HepG2 (cell line): ENCODE results near the gene FFAR2. TPM values are rescaled to one million over a fixed set of nuclear protein-coding genes. Genes with fewer than 3 reads are reported as not detected.

ENCODE experiments used
- ARHGAP35 ChIP-seq: sonication (generic); formaldehyde crosslinking; IDR thresholded peaks from 2 replicates; pipeline ENCODE4 v1.9.0; 2022; ENCODE audit warnings: mild to moderate bottlenecking, inconsistent platforms, moderate library complexity, missing genetic modification reagents, borderline replicate concordance
- CHD2 ChIP-seq: IDR thresholded peaks from 2 replicates; pipeline ENCODE4 v1.6.1; 2011; ENCODE audit warnings: low read depth, low read length, improper control_type of control experiment
- FOXP1 ChIP-seq, 2 experiments: fragments of 450-650 bp in 1 of 2; IDR thresholded peaks; 2 replicates each; pipeline ENCODE4 v1.6.1; 2017 to 2018; ENCODE audit warnings: antibody characterized with exemption in 1 of 2
- HDAC1 ChIP-seq: sonication (generic); formaldehyde crosslinking; IDR thresholded peaks from 2 replicates; pipeline ENCODE4 v1.5.1; 2020; ENCODE audit warnings: mild to moderate bottlenecking, missing genetic modification reagents
- IKZF4 ChIP-seq: sonication (generic); formaldehyde crosslinking; IDR thresholded peaks from 2 replicates; pipeline ENCODE4 v1.5.1; 2020; ENCODE audit warnings: borderline replicate concordance, mild to moderate bottlenecking, low read depth, missing genetic modification reagents; ENCODE audit errors: not compliant biosample characterization
- MTF1 ChIP-seq: sonication (generic); formaldehyde crosslinking; IDR thresholded peaks from 2 replicates; pipeline ENCODE4 v1.5.0; 2020; ENCODE audit warnings: missing genetic modification reagents
- NCOR1 ChIP-seq: fragments of 200-600 bp; sonication (generic); IDR thresholded peaks from 2 replicates; pipeline ENCODE4 v1.7.0; 2017; ENCODE audit warnings: antibody characterized with exemption, low read length, borderline replicate concordance
- RORA ChIP-seq: sonication (generic); formaldehyde crosslinking; IDR thresholded peaks from 2 replicates; pipeline ENCODE4 v1.5.0; 2020; ENCODE audit warnings: mild to moderate bottlenecking, missing genetic modification reagents, moderate library complexity
- SOX6 ChIP-seq, 2 experiments: fragments of 450-650 bp in 1 of 2; sonication (generic) in 1 of 2; formaldehyde crosslinking in 1 of 2; IDR thresholded peaks; 2 replicates each; pipeline versions ENCODE4 v1.4.0 to v1.6.1; 2017 to 2020; ENCODE audit warnings: antibody characterized with exemption in 1 of 2, mild to moderate bottlenecking in 1 of 2, missing genetic modification reagents in 1 of 2
- SP5 ChIP-seq: IDR thresholded peaks from 2 replicates; pipeline ENCODE4 v1.6.1; 2016; ENCODE audit warnings: low read depth, borderline replicate concordance
- ZC3H4 ChIP-seq: sonication (generic); formaldehyde crosslinking; IDR thresholded peaks from 2 replicates; pipeline ENCODE4 v1.4.0; 2020; ENCODE audit warnings: missing genetic modification reagents, borderline replicate concordance
- ZNF431 ChIP-seq: sonication (generic); formaldehyde crosslinking; IDR thresholded peaks from 2 replicates; pipeline ENCODE4 v1.9.0; 2022; ENCODE audit warnings: missing genetic modification reagents, low read depth, mild to moderate bottlenecking, borderline replicate concordance
- ZNF788 ChIP-seq: sonication (generic); formaldehyde crosslinking; IDR thresholded peaks from 2 replicates; pipeline ENCODE4 v1.5.0; 2020; ENCODE audit warnings: mild to moderate bottlenecking, missing genetic modification reagents, borderline replicate concordance
- polyA plus RNA-seq, 8 experiments: library from polyadenylated mRNA; depleted of rRNA in 3 of 8; stranded (reverse) in 7 of 8; unstranded in 1 of 8; fragments of >200 nt; fragmentation: Illumina TruSeq in 4 of 8; extraction: Trizol in 4 of 8; gene quantifications; 2 replicates each; pipeline versions ENCODE4 v1.2.1 to v1.2.3, GENCODE V29; 2011 to 2016; ENCODE audit warnings: low read depth in 4 of 8, missing spikeins in 1 of 8, mixed read lengths in 1 of 8; ENCODE audit not compliant: insufficient read depth in 1 of 8
- total RNA-seq, 5 experiments: library from RNA; depleted of rRNA; stranded (reverse); fragments of >200 nt; fragmentation: Illumina TruSeq; extraction: Trizol; gene quantifications; 2 replicates each; pipeline ENCODE4 v1.2.3, GENCODE V29; 2016; ENCODE audit warnings: low read depth in 1 of 5
- TF ChIP-seq, protein P1 (sequence below): sonication (generic); formaldehyde crosslinking; IDR thresholded peaks from 2 replicates; pipeline ENCODE4 v1.5.0; 2020; ENCODE audit warnings: mild to moderate bottlenecking, missing genetic modification reagents, borderline replicate concordance
- TF ChIP-seq, protein P2 (sequence below): sonication (generic); formaldehyde crosslinking; IDR thresholded peaks from 2 replicates; pipeline ENCODE4 v1.5.0; 2020; ENCODE audit warnings: mild to moderate bottlenecking, missing genetic modification reagents, moderate library complexity
- TF ChIP-seq, protein P3 (sequence below): sonication (generic); formaldehyde crosslinking; IDR thresholded peaks from 2 replicates; pipeline ENCODE4 v1.9.0; 2022; ENCODE audit warnings: missing genetic modification reagents, mild to moderate bottlenecking, borderline replicate concordance

Gene FFAR2
- total and polyA plus RNA-seq, 2 of the 13 experiments (the other 11 are each of a cell fraction or from before 2014, with no cell fraction given) = 0.12 TPM; not detected in 1

DNA sequence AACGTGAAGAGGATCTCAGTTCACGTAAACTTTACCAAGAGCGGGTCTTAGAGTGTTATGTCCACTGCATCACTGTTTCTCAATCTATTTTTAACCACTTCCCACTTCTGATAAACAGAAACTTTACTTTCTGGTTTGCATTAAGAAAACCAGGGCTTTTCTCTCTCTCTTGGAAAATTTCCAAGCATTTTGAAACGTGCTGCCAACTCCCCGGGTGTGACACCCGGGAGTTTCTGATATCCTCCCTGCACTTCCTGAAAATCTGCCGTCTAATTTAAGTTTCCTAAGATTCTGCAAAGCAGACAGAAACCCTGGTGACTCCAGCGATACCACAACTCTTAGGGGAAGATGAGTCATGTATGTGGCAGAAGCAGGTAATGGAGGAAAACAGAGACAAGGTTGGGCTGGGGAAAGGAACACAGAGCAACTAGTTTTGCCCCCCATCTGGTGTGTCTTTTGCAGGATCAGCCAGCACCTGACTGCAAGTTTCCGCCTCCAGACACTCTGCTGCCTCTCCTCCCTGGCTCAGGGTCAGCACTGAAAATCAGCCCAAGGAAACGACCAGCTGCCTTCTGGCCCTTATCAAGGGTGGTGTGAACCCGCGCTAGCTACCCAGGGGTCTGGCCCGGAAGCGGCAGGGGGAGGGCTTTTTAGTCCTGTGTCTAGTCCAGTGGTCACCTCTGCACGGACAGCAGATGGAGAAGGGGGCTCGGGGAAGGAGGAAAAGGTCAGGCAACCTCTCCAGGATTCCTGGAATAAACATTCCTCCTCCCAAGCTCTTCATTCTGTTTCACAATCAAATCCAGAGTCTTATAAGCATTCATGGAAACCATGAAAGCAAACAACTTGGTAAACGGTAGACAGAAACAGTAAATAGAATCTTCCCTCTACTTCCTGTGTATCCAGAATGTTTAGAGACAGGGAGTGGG lies 11.3 kb upstream of the FFAR2 start (continued):
- TF ChIP-seq, protein P1, sequence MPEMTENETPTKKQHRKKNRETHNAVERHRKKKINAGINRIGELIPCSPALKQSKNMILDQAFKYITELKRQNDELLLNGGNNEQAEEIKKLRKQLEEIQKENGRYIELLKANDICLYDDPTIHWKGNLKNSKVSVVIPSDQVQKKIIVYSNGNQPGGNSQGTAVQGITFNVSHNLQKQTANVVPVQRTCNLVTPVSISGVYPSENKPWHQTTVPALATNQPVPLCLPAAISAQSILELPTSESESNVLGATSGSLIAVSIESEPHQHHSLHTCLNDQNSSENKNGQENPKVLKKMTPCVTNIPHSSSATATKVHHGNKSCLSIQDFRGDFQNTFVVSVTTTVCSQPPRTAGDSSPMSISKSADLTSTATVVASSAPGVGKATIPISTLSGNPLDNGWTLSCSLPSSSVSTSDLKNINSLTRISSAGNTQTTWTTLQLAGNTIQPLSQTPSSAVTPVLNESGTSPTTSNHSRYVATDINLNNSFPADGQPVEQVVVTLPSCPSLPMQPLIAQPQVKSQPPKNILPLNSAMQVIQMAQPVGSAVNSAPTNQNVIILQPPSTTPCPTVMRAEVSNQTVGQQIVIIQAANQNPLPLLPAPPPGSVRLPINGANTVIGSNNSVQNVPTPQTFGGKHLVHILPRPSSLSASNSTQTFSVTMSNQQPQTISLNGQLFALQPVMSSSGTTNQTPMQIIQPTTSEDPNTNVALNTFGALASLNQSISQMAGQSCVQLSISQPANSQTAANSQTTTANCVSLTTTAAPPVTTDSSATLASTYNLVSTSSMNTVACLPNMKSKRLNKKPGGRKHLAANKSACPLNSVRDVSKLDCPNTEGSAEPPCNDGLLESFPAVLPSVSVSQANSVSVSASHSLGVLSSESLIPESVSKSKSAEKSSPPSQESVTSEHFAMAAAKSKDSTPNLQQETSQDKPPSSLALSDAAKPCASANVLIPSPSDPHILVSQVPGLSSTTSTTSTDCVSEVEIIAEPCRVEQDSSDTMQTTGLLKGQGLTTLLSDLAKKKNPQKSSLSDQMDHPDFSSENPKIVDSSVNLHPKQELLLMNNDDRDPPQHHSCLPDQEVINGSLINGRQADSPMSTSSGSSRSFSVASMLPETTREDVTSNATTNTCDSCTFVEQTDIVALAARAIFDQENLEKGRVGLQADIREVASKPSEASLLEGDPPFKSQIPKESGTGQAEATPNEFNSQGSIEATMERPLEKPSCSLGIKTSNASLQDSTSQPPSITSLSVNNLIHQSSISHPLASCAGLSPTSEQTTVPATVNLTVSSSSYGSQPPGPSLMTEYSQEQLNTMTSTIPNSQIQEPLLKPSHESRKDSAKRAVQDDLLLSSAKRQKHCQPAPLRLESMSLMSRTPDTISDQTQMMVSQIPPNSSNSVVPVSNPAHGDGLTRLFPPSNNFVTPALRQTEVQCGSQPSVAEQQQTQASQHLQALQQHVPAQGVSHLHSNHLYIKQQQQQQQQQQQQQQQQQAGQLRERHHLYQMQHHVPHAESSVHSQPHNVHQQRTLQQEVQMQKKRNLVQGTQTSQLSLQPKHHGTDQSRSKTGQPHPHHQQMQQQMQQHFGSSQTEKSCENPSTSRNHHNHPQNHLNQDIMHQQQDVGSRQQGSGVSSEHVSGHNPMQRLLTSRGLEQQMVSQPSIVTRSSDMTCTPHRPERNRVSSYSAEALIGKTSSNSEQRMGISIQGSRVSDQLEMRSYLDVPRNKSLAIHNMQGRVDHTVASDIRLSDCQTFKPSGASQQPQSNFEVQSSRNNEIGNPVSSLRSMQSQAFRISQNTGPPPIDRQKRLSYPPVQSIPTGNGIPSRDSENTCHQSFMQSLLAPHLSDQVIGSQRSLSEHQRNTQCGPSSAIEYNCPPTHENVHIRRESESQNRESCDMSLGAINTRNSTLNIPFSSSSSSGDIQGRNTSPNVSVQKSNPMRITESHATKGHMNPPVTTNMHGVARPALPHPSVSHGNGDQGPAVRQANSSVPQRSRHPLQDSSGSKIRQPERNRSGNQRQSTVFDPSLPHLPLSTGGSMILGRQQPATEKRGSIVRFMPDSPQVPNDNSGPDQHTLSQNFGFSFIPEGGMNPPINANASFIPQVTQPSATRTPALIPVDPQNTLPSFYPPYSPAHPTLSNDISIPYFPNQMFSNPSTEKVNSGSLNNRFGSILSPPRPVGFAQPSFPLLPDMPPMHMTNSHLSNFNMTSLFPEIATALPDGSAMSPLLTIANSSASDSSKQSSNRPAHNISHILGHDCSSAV (CRISPR knock-in tag) = no peak
- no peak for TF ChIP-seq ZC3H4 (CRISPR knock-in tag)
- TF ChIP-seq NCOR1 = no peak
- no peak for TF ChIP-seq SP5
- TF ChIP-seq, protein P2, sequence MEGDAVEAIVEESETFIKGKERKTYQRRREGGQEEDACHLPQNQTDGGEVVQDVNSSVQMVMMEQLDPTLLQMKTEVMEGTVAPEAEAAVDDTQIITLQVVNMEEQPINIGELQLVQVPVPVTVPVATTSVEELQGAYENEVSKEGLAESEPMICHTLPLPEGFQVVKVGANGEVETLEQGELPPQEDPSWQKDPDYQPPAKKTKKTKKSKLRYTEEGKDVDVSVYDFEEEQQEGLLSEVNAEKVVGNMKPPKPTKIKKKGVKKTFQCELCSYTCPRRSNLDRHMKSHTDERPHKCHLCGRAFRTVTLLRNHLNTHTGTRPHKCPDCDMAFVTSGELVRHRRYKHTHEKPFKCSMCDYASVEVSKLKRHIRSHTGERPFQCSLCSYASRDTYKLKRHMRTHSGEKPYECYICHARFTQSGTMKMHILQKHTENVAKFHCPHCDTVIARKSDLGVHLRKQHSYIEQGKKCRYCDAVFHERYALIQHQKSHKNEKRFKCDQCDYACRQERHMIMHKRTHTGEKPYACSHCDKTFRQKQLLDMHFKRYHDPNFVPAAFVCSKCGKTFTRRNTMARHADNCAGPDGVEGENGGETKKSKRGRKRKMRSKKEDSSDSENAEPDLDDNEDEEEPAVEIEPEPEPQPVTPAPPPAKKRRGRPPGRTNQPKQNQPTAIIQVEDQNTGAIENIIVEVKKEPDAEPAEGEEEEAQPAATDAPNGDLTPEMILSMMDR (CRISPR knock-in tag) = no peak
- no peak for TF ChIP-seq ZNF431 (CRISPR knock-in tag)
- no peak for TF ChIP-seq ARHGAP35 (CRISPR knock-in tag)
- TF ChIP-seq CHD2 = no peak
- TF ChIP-seq, protein P3, sequence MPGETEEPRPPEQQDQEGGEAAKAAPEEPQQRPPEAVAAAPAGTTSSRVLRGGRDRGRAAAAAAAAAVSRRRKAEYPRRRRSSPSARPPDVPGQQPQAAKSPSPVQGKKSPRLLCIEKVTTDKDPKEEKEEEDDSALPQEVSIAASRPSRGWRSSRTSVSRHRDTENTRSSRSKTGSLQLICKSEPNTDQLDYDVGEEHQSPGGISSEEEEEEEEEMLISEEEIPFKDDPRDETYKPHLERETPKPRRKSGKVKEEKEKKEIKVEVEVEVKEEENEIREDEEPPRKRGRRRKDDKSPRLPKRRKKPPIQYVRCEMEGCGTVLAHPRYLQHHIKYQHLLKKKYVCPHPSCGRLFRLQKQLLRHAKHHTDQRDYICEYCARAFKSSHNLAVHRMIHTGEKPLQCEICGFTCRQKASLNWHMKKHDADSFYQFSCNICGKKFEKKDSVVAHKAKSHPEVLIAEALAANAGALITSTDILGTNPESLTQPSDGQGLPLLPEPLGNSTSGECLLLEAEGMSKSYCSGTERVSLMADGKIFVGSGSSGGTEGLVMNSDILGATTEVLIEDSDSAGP = no peak
- TF ChIP-seq MTF1 (CRISPR knock-in tag) = no peak
- TF ChIP-seq SOX6 (IDR thresholded peaks at IDR 0.05) = no peak
- 0 out of 2 replicates have a peak, but pooled peaks have one; percentile 21 for TF ChIP-seq SOX6 (CRISPR knock-in tag; IDR thresholded peaks at IDR 0.05)
- TF ChIP-seq HDAC1 (CRISPR knock-in tag) = 0 out of 2 replicates have a peak, but pooled peaks have one; percentile 7
- no peak for TF ChIP-seq FOXP1 (IDR thresholded peaks at IDR 0.05)
- TF ChIP-seq FOXP1 (CRISPR knock-in tag; IDR thresholded peaks at IDR 0.05) = peak; percentile 45; the same call in 1 of the 2 replicates
- TF ChIP-seq ZNF788 (CRISPR knock-in tag) = no peak
- no peak for TF ChIP-seq RORA (CRISPR knock-in tag)
- TF ChIP-seq IKZF4 (CRISPR knock-in tag) = no peak
